HG02678 (cell line): Measurements from ENCODE around the gene ZNF93.
"Not testable (repeated sequence)": the region's sequence is repeated elsewhere in the genome, so short reads cannot be mapped to it uniquely, and the experiment has no call there.

Source experiments
- ATAC-seq: cut with Tn5 transposase; IDR thresholded peaks from one replicate; pipeline ENCODE4 v1.9.1; 2021; ENCODE audit warnings: mild to moderate bottlenecking, moderate library complexity; ENCODE audit not compliant: unreplicated experiment

Gene ZNF93

GRCh38 chr19:19933432-19934314, 32.9 kb downstream of the ZNF93 start:
- ATAC-seq, result not testable (repeated sequence)

DNA sequence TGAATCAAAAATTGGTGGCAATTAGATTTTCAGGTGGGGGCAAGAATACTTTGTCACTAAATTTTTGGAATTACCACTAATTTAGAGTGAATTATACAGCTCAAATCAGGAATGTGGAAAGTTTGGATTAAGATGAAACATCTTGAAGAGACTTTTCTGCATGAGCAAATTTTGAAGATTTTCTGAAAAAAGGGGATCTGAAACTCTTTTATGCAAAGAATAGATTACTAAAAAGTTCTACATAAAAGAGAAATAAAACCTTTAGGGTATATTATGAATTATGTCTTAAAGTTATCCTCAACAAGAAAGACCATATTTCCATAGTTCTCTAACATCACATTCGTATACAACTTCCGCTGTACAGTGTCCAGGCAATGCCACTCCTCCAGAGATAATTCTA, 36.7 kb downstream of the ZNF93 start:
- no peak for ATAC-seq

- no peak for ATAC-seq
Observed at GRCh38 chr19:19938449-19938848, 37.7 kb downstream of the ZNF93 start.

GRCh38 chr19:19943848-19944582, 43.3 kb downstream of the ZNF93 start:
- no peak for ATAC-seq

- ATAC-seq, result no peak
Observed at GRCh38 chr19:19944583-19944880, 43.8 kb downstream of the ZNF93 start.

DNA sequence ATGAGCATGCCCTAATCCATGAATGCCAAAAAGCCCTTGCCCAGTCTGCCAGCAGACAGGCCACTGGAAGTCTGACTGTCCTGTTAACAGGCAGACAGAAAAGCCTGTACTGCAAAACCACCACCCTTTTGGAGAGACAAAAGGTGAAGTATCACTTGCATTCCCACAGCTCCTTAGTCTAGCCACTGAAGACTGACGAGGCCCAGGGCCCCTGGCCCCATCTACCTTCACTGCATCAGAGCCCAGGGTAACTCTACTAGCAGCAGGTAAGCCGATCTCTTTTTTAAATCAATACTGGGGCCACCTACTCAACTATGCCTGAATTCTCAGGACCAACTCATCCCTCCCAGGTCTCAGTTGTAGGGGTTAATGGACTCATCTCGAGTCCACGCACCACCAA, 45.5 kb downstream of the ZNF93 start:
- ATAC-seq, result no peak

GRCh38 chr19:19948800-19949199, 48.1 kb downstream of the ZNF93 start:
- ATAC-seq, result no peak

DNA sequence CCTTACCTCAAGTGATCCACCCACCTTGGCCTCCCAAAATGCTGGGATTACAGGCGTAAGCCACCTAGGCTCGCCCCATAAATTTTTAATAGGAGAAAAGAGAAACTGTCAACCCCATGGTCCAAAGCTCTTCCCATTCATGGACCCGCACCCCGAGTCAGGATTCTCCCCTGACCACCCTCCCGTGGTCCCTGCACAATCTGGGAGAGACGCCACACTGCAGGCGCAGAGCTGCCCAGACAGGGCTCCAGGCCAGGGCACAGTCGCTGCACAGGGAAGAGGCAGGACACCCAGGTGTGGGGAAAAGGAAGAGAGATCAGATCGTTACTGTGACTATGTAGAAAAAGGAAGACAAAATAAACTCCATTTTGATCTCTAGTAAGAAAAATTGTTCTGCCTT, 54.5 kb downstream of the ZNF93 start:
- ATAC-seq, result no peak

- ATAC-seq, result no peak
Observed at GRCh38 chr19:19956434-19957075, 55.8 kb downstream of the ZNF93 start.

GRCh38 chr19:19957766-19958165, 57.0 kb downstream of the ZNF93 start:
- not testable (repeated sequence) for ATAC-seq

DNA sequence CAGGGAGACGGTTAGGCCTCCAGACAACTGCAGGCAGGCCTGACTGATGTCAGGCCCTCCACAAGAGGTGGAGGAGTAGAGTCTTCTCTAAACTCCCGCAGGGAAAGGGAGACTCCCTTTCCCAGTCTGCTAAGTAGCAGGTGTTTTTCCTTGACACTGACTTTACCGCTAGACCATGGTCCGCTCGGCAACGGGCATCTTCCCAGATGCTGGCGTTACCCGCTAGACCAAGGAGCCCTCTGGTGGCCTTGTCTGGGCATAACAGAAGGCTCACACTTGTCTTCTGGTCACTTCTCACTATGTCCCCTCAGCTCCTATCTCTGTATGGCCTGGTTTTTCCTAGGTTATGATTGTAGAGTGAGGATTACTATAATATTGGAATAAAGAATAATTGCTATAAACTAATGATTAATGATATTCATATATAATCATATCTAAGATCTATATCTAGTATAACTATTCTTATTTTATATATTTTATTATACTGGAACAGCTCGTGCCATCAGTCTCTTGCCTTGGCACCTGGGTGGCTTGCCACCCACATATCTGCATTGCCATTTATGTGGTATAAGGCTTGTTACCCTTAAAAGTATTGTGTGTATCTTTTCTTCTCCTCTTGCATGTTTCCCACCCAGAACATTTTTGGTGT, 58.5 kb downstream of the ZNF93 start:
- ATAC-seq, result not testable (repeated sequence)

DNA sequence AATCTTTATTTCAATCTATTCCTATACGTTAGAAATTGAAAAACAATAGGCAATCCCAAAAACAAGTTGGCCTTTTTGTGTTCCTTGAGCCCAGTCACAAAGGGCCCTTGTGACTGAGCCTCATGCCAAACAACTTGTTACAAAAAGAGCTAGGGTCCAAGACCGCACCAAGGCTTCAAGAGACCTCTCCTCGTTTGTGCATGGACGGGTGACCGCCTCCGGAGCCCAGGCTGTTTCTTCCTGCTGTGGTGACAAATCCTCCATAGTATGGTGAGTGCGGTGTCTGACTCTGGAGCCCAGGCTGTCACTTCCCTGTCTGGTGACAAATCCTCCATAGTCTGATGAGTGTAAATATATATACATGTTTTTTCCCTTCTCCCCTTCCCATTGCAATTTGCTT, 63.7 kb downstream of the ZNF93 start:
- ATAC-seq, result no peak

- not testable (repeated sequence) for ATAC-seq
Observed at GRCh38 chr19:19966126-19966525, 65.4 kb downstream of the ZNF93 start.

DNA sequence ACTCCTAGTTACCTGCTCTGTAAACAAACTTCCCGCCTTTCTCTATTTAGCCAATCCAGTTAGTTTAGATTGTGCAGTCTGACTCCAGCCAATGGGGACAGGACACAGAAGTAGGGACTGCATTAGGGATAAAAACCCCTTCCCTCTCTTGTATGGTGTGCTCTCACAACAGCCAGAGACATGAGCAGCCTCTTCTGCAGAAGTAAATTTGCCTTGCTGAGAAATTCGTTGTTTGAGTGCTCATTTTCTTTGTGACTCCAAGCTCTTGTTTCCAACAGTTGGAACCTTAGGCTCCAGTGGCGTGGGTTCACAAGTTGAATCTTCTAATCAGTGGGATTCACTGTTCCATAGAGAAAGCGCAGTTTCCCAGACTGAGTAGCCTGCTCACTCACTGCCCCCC, 66.1 kb downstream of the ZNF93 start:
- no peak for ATAC-seq
